Naive B cell (primary cell): ENCODE measurements around the gene PGS1. TPM values are rescaled to one million over a fixed set of nuclear protein-coding genes. Genes with fewer than 3 reads are reported as not detected.

Experiments used
- ATAC-seq, 2 donors: fragments of 150-1000 bp; cut with Tn5 transposase; 2 replicates each; pipeline ENCODE4 v1.10.0; 2021; ENCODE audit warnings: low read depth in 2 of 2, mild to moderate bottlenecking in 2 of 2, moderate library complexity in 2 of 2
- DNase-seq: peaks from one replicate; pipeline ENCODE4 v3.0.0; 2022
- H3K27ac Mint-ChIP-seq, 6 donors: one replicate each; pipeline ENCODE4 v1.8.0; 2020 to 2022; ENCODE audit warnings: mild to moderate bottlenecking in 6 of 6, mixed read lengths in 6 of 6, moderate library complexity in 5 of 6, inconsistent platforms in 2 of 6
- H3K27me3 Mint-ChIP-seq, 3 donors: one replicate each; pipeline ENCODE4 v1.8.0; 2021 to 2022; ENCODE audit warnings: mixed read lengths in 3 of 3, mild to moderate bottlenecking in 1 of 3
- H3K36me3 Mint-ChIP-seq, 2 donors: one replicate each; pipeline ENCODE4 v1.8.0; 2020 to 2022; ENCODE audit warnings: mixed read lengths in 2 of 2, inconsistent platforms in 1 of 2, mild to moderate bottlenecking in 1 of 2
- H3K4me1 Mint-ChIP-seq, 3 donors: one replicate each; pipeline ENCODE4 v1.8.0; 2020 to 2022; ENCODE audit warnings: mixed read lengths in 3 of 3, inconsistent platforms in 1 of 3, mild to moderate bottlenecking in 1 of 3, moderate library complexity in 1 of 3
- H3K4me3 Mint-ChIP-seq, 8 donors: one replicate each; pipeline ENCODE4 v1.8.0; 2020 to 2022; ENCODE audit warnings: mild to moderate bottlenecking in 8 of 8, mixed read lengths in 8 of 8, moderate library complexity in 8 of 8, inconsistent platforms in 2 of 8
- H3K9me3 Mint-ChIP-seq, 7 donors: one replicate each; pipeline ENCODE4 v1.8.0; 2020 to 2022; ENCODE audit warnings: mixed read lengths in 7 of 7, mild to moderate bottlenecking in 5 of 7, inconsistent platforms in 2 of 7, moderate library complexity in 1 of 7
- polyA plus RNA-seq, 6 donors: library from polyadenylated mRNA; unstranded; fragments of 300-500 nt; fragmentation: Illumina TruSeq; gene quantifications; one replicate each; pipeline ENCODE4 v1.2.3, GENCODE V29; 2021; ENCODE audit warnings: low read depth in 6 of 6

Gene PGS1
- polyA plus RNA-seq, 6 donors from 2014 or later, result 23.9 to 50.1 (median 29.8) TPM

- Mint-ChIP-seq H3K36me3 (peaks cover 0 to 9% of the 10 kb centered on the region in 2 donors), H3K9me3 (no peaks in the 10 kb centered on the region), H3K27ac (no peak overlapping the region), H3K4me3 (no peak overlapping the region), H3K4me1 (peaks cover 0 to 5% (median 3%) of the 10 kb centered on the region in 3 donors), H3K27me3 (no peaks in the 10 kb centered on the region)
- ATAC-seq (no peak), DNase-seq (no peak)
Measured at GRCh38 chr17:78426293-78426879, 47.9 kb downstream of the PGS1 start.

- Mint-ChIP-seq H3K27ac (no peak overlapping the region), H3K36me3 (peaks cover 0 to 9% of the 10 kb centered on the region in 2 donors), H3K27me3 (no peaks in the 10 kb centered on the region), H3K4me1 (peaks cover 0 to 1% (median under 1%) of the 10 kb centered on the region in 3 donors), H3K9me3 (no peaks in the 10 kb centered on the region), H3K4me3 (no peak overlapping the region)
- ATAC-seq (no peak), DNase-seq (no peak)
Measured at GRCh38 chr17:78427140-78427539, 48.7 kb downstream of the PGS1 start.

- no peak overlapping the region for H3K27ac Mint-ChIP-seq
- no peaks in the 10 kb centered on the region for H3K4me1 Mint-ChIP-seq
- DNase-seq, result no peak
- H3K36me3 Mint-ChIP-seq, result peaks cover 0 to 9% of the 10 kb centered on the region in 2 donors
- no peaks in the 10 kb centered on the region for H3K9me3 Mint-ChIP-seq
- ATAC-seq, result no peak
- no peak overlapping the region for H3K4me3 Mint-ChIP-seq
- H3K27me3 Mint-ChIP-seq, result no peaks in the 10 kb centered on the region
Measured at GRCh38 chr17:78428025-78428575, 49.7 kb downstream of the PGS1 start.

- Mint-ChIP-seq H3K36me3 (peaks cover 0 to 9% of the 10 kb centered on the region in 2 donors), H3K4me3 (peak overlapping the region in 1 of 8 donors; percentile 5), H3K4me1 (no peaks in the 10 kb centered on the region), H3K27me3 (no peaks in the 10 kb centered on the region), H3K27ac (peak overlapping the region in 3 of 6 donors; percentile 38 to 52 (median 47)), H3K9me3 (no peaks in the 10 kb centered on the region)
- DNase-seq, result no peak
- no peak for ATAC-seq
Measured at GRCh38 chr17:78428836-78429617, 50.6 kb downstream of the PGS1 start.

DNA sequence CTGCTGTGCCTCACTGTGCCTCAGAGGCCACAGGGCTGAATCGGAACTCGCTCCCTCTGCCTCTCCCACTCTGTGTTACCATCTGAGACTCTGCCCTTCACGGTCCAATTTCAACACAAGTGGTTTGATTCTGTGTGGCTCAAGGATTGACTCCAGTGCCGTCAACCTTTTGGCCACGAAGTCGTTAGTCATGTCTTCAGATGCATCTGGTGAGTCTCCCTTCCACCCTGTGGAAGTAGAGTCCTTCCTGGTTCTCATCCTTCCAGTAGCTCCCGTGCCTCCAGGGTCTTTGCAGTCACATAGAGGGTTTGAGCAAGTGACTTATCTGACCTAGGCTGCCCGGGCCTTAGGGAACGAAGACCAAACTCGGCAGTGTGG, 51.2 kb downstream of the PGS1 start:
- Mint-ChIP-seq H3K27ac (peak overlapping the region in 1 of 6 donors; percentile 52), H3K9me3 (no peaks in the 10 kb centered on the region), H3K36me3 (peaks cover 0 to 9% of the 10 kb centered on the region in 2 donors), H3K4me3 (peak overlapping the region in 1 of 8 donors; percentile 5), H3K27me3 (no peaks in the 10 kb centered on the region), H3K4me1 (no peaks in the 10 kb centered on the region)
- no peak for DNase-seq
- no peak for ATAC-seq

DNA sequence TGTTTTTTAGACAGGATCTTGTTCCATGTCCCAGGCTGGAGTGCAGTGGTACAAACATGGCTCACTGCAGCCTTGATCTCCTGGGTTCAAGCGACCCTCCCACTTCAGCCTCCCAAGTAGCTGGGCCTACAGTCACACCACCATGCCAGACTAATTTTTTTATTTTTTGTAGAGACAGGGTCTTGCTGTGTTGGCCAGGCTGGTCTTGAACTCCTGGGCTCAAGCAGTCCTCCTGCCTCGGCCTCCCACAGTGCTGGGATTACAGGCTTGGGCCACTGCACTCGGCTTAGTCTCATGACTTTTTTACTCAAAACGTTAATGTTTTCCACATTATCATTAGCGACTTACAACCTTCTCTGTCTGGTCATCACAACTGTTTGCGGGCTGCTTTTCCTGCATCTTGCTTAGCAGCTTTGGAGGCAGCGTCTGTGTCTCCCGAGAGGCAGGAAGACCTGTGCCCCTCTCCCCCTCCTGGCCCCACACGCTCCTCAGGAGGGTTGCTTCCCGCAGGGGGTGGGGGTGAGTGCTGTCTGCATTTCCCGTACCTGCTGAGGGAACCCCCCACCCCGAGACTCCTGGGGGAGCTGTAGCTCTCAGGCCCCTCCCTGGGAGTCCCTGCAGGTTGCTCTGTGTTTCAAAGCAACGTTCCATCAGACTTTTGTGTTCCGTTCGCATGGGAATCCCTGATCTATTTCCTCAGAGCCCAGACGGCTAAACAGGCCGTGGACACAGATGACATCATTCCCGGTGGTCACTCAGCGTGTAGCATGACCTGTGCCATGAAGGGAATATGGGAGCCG, 52.6 kb downstream of the PGS1 start:
- H3K9me3 Mint-ChIP-seq, result no peaks in the 10 kb centered on the region
- no peak for ATAC-seq
- no peaks in the 10 kb centered on the region for H3K4me1 Mint-ChIP-seq
- no peak overlapping the region for H3K27ac Mint-ChIP-seq
- H3K36me3 Mint-ChIP-seq, result peaks cover 0 to 9% of the 10 kb centered on the region in 2 donors
- H3K27me3 Mint-ChIP-seq, result no peaks in the 10 kb centered on the region
- no peak for DNase-seq
- no peak overlapping the region for H3K4me3 Mint-ChIP-seq

DNA sequence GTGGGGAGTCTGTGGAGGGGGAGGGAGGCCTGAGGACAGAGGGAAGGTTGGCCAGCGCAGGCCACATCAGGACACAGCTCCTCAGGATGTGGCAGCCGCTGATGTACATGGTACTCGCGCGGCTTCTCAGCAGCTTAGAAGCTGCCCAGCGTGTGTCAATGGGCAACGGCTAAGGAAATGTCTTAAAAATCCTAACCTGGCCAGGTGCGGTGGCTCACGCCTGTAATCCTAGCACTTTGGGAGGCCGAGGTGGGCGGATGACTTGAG, 53.2 kb downstream of the PGS1 start:
- no peak for DNase-seq
- Mint-ChIP-seq H3K27ac (no peak overlapping the region), H3K27me3 (no peaks in the 10 kb centered on the region), H3K4me3 (no peak overlapping the region), H3K9me3 (no peaks in the 10 kb centered on the region), H3K36me3 (peaks cover 0 to 9% of the 10 kb centered on the region in 2 donors), H3K4me1 (no peaks in the 10 kb centered on the region)
- no peak for ATAC-seq

GRCh38 chr17:78432226-78433012, 54.0 kb downstream of the PGS1 start:
- Mint-ChIP-seq H3K27ac (no peak overlapping the region), H3K4me1 (no peaks in the 10 kb centered on the region), H3K36me3 (peaks cover 0 to 9% of the 10 kb centered on the region in 2 donors), H3K27me3 (peaks cover 0 to 4% (median 0%) of the 10 kb centered on the region in 3 donors), H3K9me3 (no peaks in the 10 kb centered on the region), H3K4me3 (no peak overlapping the region)
- ATAC-seq (no peak), DNase-seq (no peak)

GRCh38 chr17:78433013-78433727, 54.7 kb downstream of the PGS1 start:
- H3K27ac Mint-ChIP-seq, result no peak overlapping the region
- H3K36me3 Mint-ChIP-seq, result peaks cover 0 to 9% of the 10 kb centered on the region in 2 donors
- ATAC-seq, result no peak
- peaks cover 0 to 10% (median 0%) of the 10 kb centered on the region in 3 donors for H3K27me3 Mint-ChIP-seq
- no peak overlapping the region for H3K4me3 Mint-ChIP-seq
- peaks cover 0 to 3% (median 0%) of the 10 kb centered on the region in 3 donors for H3K4me1 Mint-ChIP-seq
- no peak for DNase-seq
- no peaks in the 10 kb centered on the region for H3K9me3 Mint-ChIP-seq

DNA sequence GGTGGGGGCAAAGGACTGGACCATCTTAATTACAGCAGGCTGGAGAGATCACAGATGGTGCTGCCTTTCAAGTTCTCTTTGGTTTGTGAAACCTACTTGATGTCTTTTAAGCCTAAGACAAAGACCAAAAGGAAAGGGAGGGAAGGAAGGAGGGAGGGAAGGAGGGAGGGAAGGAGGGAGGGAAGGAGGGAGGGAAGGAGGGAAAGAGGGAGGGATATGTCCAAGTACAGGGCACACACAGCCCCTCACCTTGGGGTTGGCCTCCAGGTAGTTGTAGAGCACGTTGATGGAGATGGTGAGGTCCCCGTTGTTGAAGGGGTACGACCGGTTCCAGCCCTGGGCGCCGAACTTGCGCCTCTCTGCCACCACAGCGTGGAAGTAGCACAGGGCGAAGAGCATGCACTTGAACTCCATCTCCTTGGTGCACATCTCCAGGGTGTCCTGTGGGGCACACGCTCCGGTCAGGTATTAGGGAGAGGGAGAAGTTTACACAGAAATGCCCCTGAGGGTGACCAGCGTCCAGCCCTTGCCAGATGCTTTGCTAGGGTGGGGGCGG, 55.4 kb downstream of the PGS1 start:
- ATAC-seq, result no peak
- Mint-ChIP-seq H3K4me3 (no peak overlapping the region), H3K27me3 (peaks cover 0 to 10% (median 0%) of the 10 kb centered on the region in 3 donors), H3K36me3 (peaks cover 0 to 9% of the 10 kb centered on the region in 2 donors), H3K9me3 (no peaks in the 10 kb centered on the region), H3K4me1 (peaks cover under 1 to 7% (median 2%) of the 10 kb centered on the region in 3 donors), H3K27ac (no peak overlapping the region)
- no peak for DNase-seq

DNA sequence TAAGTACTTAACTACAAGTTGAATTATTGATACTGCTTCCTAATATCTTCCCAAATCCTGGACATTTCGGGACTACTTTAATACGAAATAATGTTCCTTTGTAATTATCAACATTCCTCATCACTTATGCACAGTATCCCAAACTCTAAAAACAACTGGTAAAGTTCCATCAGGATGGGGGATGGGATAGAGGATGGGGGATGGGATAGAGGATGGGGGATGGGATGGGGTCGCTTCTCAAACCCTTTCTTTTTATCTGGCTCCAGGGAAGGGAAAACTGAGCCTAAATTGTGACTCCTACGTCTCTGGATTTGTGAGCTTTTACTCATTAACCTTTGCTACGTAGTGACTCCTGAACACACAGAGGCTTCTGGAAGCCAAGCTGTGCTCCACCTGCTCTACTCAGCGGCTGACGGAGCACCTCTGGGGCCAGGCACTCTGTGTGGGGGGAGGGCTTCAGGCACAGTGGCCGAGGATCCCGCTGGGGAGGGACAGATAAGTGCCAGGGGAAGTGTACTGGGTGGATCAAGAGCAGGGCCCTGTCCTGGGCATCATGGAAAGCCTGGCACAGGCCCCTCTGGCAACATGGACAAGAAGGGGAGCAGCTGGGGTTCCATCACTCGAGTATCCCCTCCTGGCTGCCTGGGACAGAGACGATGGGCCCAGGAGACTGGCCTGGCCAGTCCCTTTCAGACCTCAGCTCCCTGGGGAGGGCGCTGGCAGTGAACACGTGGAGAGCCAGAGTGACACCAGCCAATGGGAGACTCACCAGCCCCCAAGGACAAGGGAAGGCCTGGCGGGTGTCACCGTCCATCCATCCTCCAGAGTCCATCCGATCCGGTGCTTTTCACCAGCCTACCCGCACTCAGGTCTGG, 56.2 kb downstream of the PGS1 start:
- no peak for ATAC-seq
- peaks cover 0 to 4% of the 10 kb centered on the region in 2 donors for H3K36me3 Mint-ChIP-seq
- no peak for DNase-seq
- no peak overlapping the region for H3K4me3 Mint-ChIP-seq
- H3K27ac Mint-ChIP-seq, result no peak overlapping the region
- H3K9me3 Mint-ChIP-seq, result no peaks in the 10 kb centered on the region
- peaks cover 4 to 12% (median 7%) of the 10 kb centered on the region in 3 donors for H3K4me1 Mint-ChIP-seq
- H3K27me3 Mint-ChIP-seq, result peaks cover 0 to 10% (median 0%) of the 10 kb centered on the region in 3 donors
